ENCODE data around the gene MAK. TPM values are rescaled to one million over a fixed set of nuclear protein-coding genes. Genes with fewer than 3 reads are reported as not detected.
A peak's percentile ranks its signal among the peaks of the same experiment; 100 is the strongest.

The MAK gene
- total RNA-seq, 1 experiment from 2014 or later = 0.20 TPM

- no peaks in the 10 kb centered on the region for H3K9me3 ChIP-seq (ENCODE audit: control insufficient read depth, low read depth, low read length)
- H2AFZ ChIP-seq (ENCODE audit: low read length) = no peak overlapping the region
- H3K23me2 ChIP-seq (ENCODE audit: insufficient read length, low read depth, low read length, poor library complexity, severe bottlenecking) = no peaks in the 10 kb centered on the region
- H3K4ac ChIP-seq (ENCODE audit: low read depth, low read length) = no peak overlapping the region
- no peak overlapping the region for H3K23ac ChIP-seq (ENCODE audit: insufficient read length, low read depth, low read length)
- H4K5ac ChIP-seq (ENCODE audit: insufficient read length, low read depth, low read length) = no peak overlapping the region
- no peak overlapping the region for H4K91ac ChIP-seq (ENCODE audit: insufficient read length, low read depth, low read length)
- WGBS (ENCODE audit: extremely low coverage, insufficient read length, low lambda C conversion rate) = no CpG with 5 or more reads among the region's 3 CpGs
- H3K27ac ChIP-seq (ENCODE audit: insufficient read length, low read depth, low read length) = no peak overlapping the region
- H3K79me2 ChIP-seq (ENCODE audit: insufficient read depth, low read length) = no peaks in the 10 kb centered on the region
- H2BK20ac ChIP-seq (ENCODE audit: low read depth, low read length, poor library complexity, severe bottlenecking) = no peak overlapping the region
- H3K4me1 ChIP-seq (ENCODE audit: insufficient read depth, low read length) = no peaks in the 10 kb centered on the region
- peaks cover 2 to 5% of the 10 kb centered on the region in 2 experiments; a peak in 2 of 5 replicates for H3K9me3 Mint-ChIP-seq
- no peak overlapping the region for H2BK120ac ChIP-seq (ENCODE audit: low read depth, low read length, poor library complexity, severe bottlenecking)
- H4K20me1 ChIP-seq (ENCODE audit: control insufficient read depth, insufficient read depth, insufficient read length) = no peaks in the 10 kb centered on the region
- H3K4me2 ChIP-seq (ENCODE audit: insufficient read depth, insufficient read length, low read length) = no peak overlapping the region
- no peaks in the 10 kb centered on the region for H3K27me3 ChIP-seq (ENCODE audit: insufficient read depth, low read length)
- peaks cover 4% of the 10 kb centered on the region for H3K27me3 Mint-ChIP-seq (ENCODE audit: low read depth)
- H3K18ac ChIP-seq (ENCODE audit: insufficient read length, low read depth, low read length) = no peak overlapping the region
- H3K79me1 ChIP-seq (ENCODE audit: insufficient read depth, low read depth, low read length, poor library complexity, severe bottlenecking) = no peaks in the 10 kb centered on the region
- H3K56ac ChIP-seq (ENCODE audit: insufficient read length, low read depth, low read length) = no peak overlapping the region
- H3K4me1 Mint-ChIP-seq = no peaks in the 10 kb centered on the region
- H2AK5ac ChIP-seq (ENCODE audit: insufficient read length, low read length) = no peak overlapping the region
- no peaks in the 10 kb centered on the region for H3K36me3 Mint-ChIP-seq (ENCODE audit: insufficient read depth in 1 of 3, low read depth in 3 of 3)
- no peak overlapping the region for H3K4me3 Mint-ChIP-seq
- no peak overlapping the region for H3K14ac ChIP-seq (ENCODE audit: insufficient read depth, low read length)
- no peak overlapping the region for H3K9ac ChIP-seq (ENCODE audit: extremely low read depth, insufficient read length, low read length)
- H2BK15ac ChIP-seq (ENCODE audit: low read depth, low read length) = no peak overlapping the region
- no peak overlapping the region for H3T11ph ChIP-seq (ENCODE audit: low read length)
- H3K27ac Mint-ChIP-seq = no peak overlapping the region
- no peak for DNase-seq
- H2BK5ac ChIP-seq (ENCODE audit: insufficient read length, low read length) = no peak overlapping the region
- H2BK12ac ChIP-seq (ENCODE audit: insufficient read length, low read depth, low read length) = no peak overlapping the region
- H4K8ac ChIP-seq (replicated peaks; ENCODE audit: insufficient read length, low read depth, low read length) = no peak overlapping the region
- TF ChIP-seq CTCF (conservative IDR thresholded peaks at IDR 0.05) = peak; percentile 61
Measured at GRCh38 chr6:10847684-10848083, 9.3 kb upstream of the MAK start.
